GM10248 (cell line): ENCODE data around the gene PHACTR1.

Experiments
- CTCF ChIA-PET: fragments of 300-600 bp; sonication (Branson Sonifier 250); formaldehyde crosslinking; extraction: SDS; loops from one replicate; lab custom pipeline; 2021; ENCODE audit warnings: antibody characterized with exemption; lab: Yijun Ruan, JAX
- POLR2A ChIA-PET: fragments of 350-650 bp; sonication (Branson Sonifier 250); formaldehyde crosslinking; extraction: SDS; loops from one replicate; lab custom pipeline; 2020; ENCODE audit warnings: antibody characterized with exemption; lab: Yijun Ruan, JAX
- DNase-seq: peaks from one replicate; pipeline ENCODE4 v3.0.0; 2012; ENCODE audit errors: extremely low spot score
- CTCF ChIP-seq: IDR thresholded peaks from 2 replicates; pipeline ENCODE4 v1.5.1; 2012; ENCODE audit warnings: mild to moderate bottlenecking, low read depth; ENCODE audit errors: extremely low read depth, missing control alignments, control extremely low read depth

PHACTR1 gene

GRCh38 chr6:13259393-13259792 lies 542.8 kb downstream of the PHACTR1 start:
- CTCF ChIA-PET, result interaction anchor here (1.1 to 2.8 kb wide), 5 partner anchors 12 to 65 kb away, joined by 3 to 9 read pairs (median 7); no protein-coding TSS in a partner anchor
- peak; percentile 66 for DNase-seq
- POLR2A ChIA-PET, result no interaction called here
- TF ChIP-seq CTCF, result no peak

DNA sequence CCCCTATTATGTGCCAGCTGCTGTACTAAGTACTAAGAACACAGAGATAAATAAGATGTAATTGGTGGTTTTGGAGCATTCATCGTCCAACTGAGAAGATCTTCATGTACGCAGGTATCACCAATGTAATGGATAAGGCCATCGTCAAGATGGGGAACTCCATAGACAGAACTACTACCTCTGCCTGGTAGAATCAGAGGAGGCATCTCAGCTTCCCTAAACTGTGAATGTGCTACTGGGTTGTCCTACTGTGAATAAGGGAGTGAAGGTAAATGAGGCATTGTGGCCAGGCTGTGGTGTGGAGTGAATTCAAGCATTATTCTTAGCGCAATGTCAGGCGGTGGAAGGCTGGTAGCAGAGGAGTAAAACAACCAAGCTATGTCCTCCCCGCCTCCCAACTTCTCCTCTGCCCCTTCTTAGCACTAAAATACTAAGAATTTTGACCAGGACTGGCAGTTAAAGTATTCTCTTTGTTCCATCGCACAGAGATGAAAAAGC lies 543.6 kb downstream of the PHACTR1 start:
- DNase-seq, result no peak
- CTCF ChIA-PET, result interaction anchor here (1.2 to 2.8 kb wide), 4 partner anchors 10 to 65 kb away, joined by 3 to 8 read pairs (median 5); no protein-coding TSS in a partner anchor
- POLR2A ChIA-PET, result no interaction called here
- TF ChIP-seq CTCF, result no peak

- no peak for TF ChIP-seq CTCF
- POLR2A ChIA-PET, result no interaction called here
- CTCF ChIA-PET, result interaction anchor here (1.2 to 1.3 kb wide), 2 partner anchors 9 to 25 kb away, joined by 3 read pairs; no protein-coding TSS in a partner anchor
- no peak for DNase-seq
Measured at GRCh38 chr6:13260831-13261230, 544.3 kb downstream of the PHACTR1 start.

- DNase-seq, result no peak
- ChIA-PET POLR2A (no interaction called here), CTCF (no interaction called here)
- no peak for TF ChIP-seq CTCF
Measured at GRCh38 chr6:13261464-13261994, 545.0 kb downstream of the PHACTR1 start.

GRCh38 chr6:13262302-13263230 lies 546.0 kb downstream of the PHACTR1 start:
- POLR2A ChIA-PET, result no interaction called here
- TF ChIP-seq CTCF, result no peak
- DNase-seq, result no peak
- CTCF ChIA-PET, result interaction anchor here (2.4 kb wide), 1 partner anchor 34 kb away, joined by 9 read pairs; no protein-coding TSS in a partner anchor

DNA sequence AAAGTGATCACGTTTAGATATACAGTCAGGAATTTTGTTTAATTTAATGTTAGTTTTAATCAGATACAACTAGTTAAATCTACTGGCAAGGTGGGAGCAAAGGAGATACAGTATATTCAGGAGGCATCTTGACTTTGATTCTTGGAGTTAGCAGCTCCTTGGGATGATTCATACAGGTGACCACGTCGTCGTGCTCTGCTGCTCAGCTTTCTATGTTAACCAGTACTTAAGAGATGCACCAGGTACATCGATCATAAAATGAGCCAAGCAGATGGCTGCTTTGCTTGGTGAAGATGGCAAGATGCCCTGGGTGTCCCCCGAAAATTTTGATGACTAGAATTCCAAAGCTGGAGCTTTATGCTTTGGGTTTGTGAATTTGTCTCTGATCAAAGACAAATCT lies 547.1 kb downstream of the PHACTR1 start:
- TF ChIP-seq CTCF, result no peak
- ChIA-PET CTCF (interaction anchor here (0.7 to 2.4 kb wide), 4 partner anchors 11 to 50 kb away, joined by 3 to 9 read pairs (median 3); no protein-coding TSS in a partner anchor), POLR2A (interaction anchor here (0.6 kb wide), 2 partner anchors 12 to 53 kb away, joined by 3 to 10 read pairs; no protein-coding TSS in a partner anchor)
- no peak for DNase-seq
